Measurements from ENCODE around the gene POLDIP2. TPM values are rescaled to one million over a fixed set of nuclear protein-coding genes. Genes with fewer than 3 reads are reported as not detected.

POLDIP2 gene
- total RNA-seq, 3 donors from 2014 or later: 71.7 to 82.4 (median 81.3) TPM

- no peaks in the 10 kb centered on the region for H3K9me3 ChIP-seq
- peaks cover 23% of the 10 kb centered on the region for H3K4me1 ChIP-seq (ENCODE audit: low read depth)
- intact Hi-C loops (cut with DNase I, micrococcal nuclease): no loop called here
- no peak overlapping the region for H3K4me3 ChIP-seq
- no peak for TF ChIP-seq CTCF (IDR thresholded peaks at IDR 0.05)
- no peak for ATAC-seq
- H3K36me3 ChIP-seq (ENCODE audit: low read depth): peaks cover 4% of the 10 kb centered on the region
- DNase-seq: no peak
Observed at GRCh38 chr17:28333083-28333746, 24.1 kb downstream of the POLDIP2 start.

- ATAC-seq: no peak
- no peak for DNase-seq
- H3K4me3 ChIP-seq: no peak overlapping the region
- intact Hi-C loops (cut with DNase I, micrococcal nuclease): no loop called here
- TF ChIP-seq CTCF (IDR thresholded peaks at IDR 0.05): no peak
- H3K4me1 ChIP-seq (ENCODE audit: low read depth): peaks cover 23% of the 10 kb centered on the region
- H3K36me3 ChIP-seq (ENCODE audit: low read depth): peaks cover 4% of the 10 kb centered on the region
- H3K9me3 ChIP-seq: no peaks in the 10 kb centered on the region
Observed at GRCh38 chr17:28331891-28332420, 25.4 kb downstream of the POLDIP2 start.

- Histone ChIP-seq H3K4me3 (no peak overlapping the region), H3K36me3 (ENCODE audit: low read depth) (peaks cover 4% of the 10 kb centered on the region), H3K9me3 (no peaks in the 10 kb centered on the region), H3K4me1 (ENCODE audit: low read depth) (peaks cover 17% of the 10 kb centered on the region)
- DNase-seq (no peak), ATAC-seq (no peak)
- intact Hi-C loops (cut with DNase I, micrococcal nuclease): no loop called here
- TF ChIP-seq CTCF (IDR thresholded peaks at IDR 0.05): no peak
Observed at GRCh38 chr17:28330671-28331070, 26.7 kb downstream of the POLDIP2 start.

- ATAC-seq (no peak), DNase-seq (no peak)
- Histone ChIP-seq H3K9me3 (no peaks in the 10 kb centered on the region), H3K4me3 (no peak overlapping the region), H3K4me1 (ENCODE audit: low read depth) (no peaks in the 10 kb centered on the region), H3K36me3 (ENCODE audit: low read depth) (no peaks in the 10 kb centered on the region)
- intact Hi-C loops (cut with DNase I, micrococcal nuclease): no loop called here
- no peak for TF ChIP-seq CTCF (IDR thresholded peaks at IDR 0.05)
Observed at GRCh38 chr17:28328325-28328724, 29.0 kb downstream of the POLDIP2 start.

- TF ChIP-seq CTCF (IDR thresholded peaks at IDR 0.05): no peak
- H3K9me3 ChIP-seq: no peaks in the 10 kb centered on the region
- intact Hi-C loops (cut with DNase I, micrococcal nuclease): no loop called here
- H3K4me1 ChIP-seq (ENCODE audit: low read depth): no peaks in the 10 kb centered on the region
- DNase-seq: no peak
- no peak overlapping the region for H3K4me3 ChIP-seq
- H3K36me3 ChIP-seq (ENCODE audit: low read depth): no peaks in the 10 kb centered on the region
- ATAC-seq: no peak
Observed at GRCh38 chr17:28327709-28328108, 29.6 kb downstream of the POLDIP2 start.

All from mucosa of descending colon (tissue), 3 donors.